Type B pancreatic cell (in vitro differentiated cells): ENCODE results near the gene GTF2IRD1. TPM values are rescaled to one million over a fixed set of nuclear protein-coding genes. Genes with fewer than 3 reads are reported as not detected.
"Not testable (repeated sequence)": the region's sequence is repeated elsewhere in the genome, so short reads cannot be mapped to it uniquely, and the experiment has no call there.

Source experiments
- DNase-seq: peaks from one replicate; pipeline ENCODE4 v3.0.0; 2021; ENCODE audit warnings: mixed read lengths; ENCODE audit not compliant: unreplicated experiment; ENCODE audit errors: extremely low spot score
- H3K27ac Mint-ChIP-seq: 2 replicates; pipeline ENCODE4 v1.8.0; 2021; ENCODE audit warnings: mild to moderate bottlenecking, mixed read lengths
- H3K27me3 Mint-ChIP-seq: 2 replicates; pipeline ENCODE4 v1.8.0; 2021; ENCODE audit warnings: mixed read lengths
- H3K36me3 Mint-ChIP-seq: 2 replicates; pipeline ENCODE4 v1.8.0; 2021; ENCODE audit warnings: mixed read lengths
- H3K4me1 Mint-ChIP-seq: one replicate; pipeline ENCODE4 v1.8.0; 2021; ENCODE audit warnings: mixed read lengths; ENCODE audit not compliant: unreplicated experiment
- H3K4me3 Mint-ChIP-seq: 2 replicates; pipeline ENCODE4 v1.8.0; 2021; ENCODE audit warnings: mild to moderate bottlenecking, mixed read lengths
- H3K9me3 Mint-ChIP-seq: 2 replicates; pipeline ENCODE4 v1.8.0; 2021; ENCODE audit warnings: mixed read lengths
- CTCF ChIP-seq: fragments of 200-600 bp; sonication (generic); conservative IDR thresholded peaks from 2 replicates; pipeline ENCODE4 v1.5.0; 2021; ENCODE audit warnings: antibody characterized with exemption, mild to moderate bottlenecking
- total RNA-seq: library from RNA; stranded (reverse); gene quantifications from 2 replicates; pipeline ENCODE4 v1.2.1, GENCODE V29; 2021; ENCODE audit warnings: low replicate concordance

The GTF2IRD1 gene
- total RNA-seq, 1 donor from 2014 or later: 47.9 TPM

- Mint-ChIP-seq H3K9me3 (no peaks in the 10 kb centered on the region), H3K4me3 (no peak overlapping the region), H3K27ac (no peak overlapping the region), H3K4me1 (no peaks in the 10 kb centered on the region), H3K36me3 (no peaks in the 10 kb centered on the region), H3K27me3 (no peaks in the 10 kb centered on the region)
- no peak for TF ChIP-seq CTCF
- DNase-seq: no peak
Measured at GRCh38 chr7:74407958-74408357, 45.7 kb upstream of the GTF2IRD1 start.

GRCh38 chr7:74409571-74409970, 44.1 kb upstream of the GTF2IRD1 start:
- H3K27ac Mint-ChIP-seq: no peak overlapping the region
- H3K4me1 Mint-ChIP-seq: no peaks in the 10 kb centered on the region
- no peaks in the 10 kb centered on the region for H3K9me3 Mint-ChIP-seq
- no peak for TF ChIP-seq CTCF
- no peaks in the 10 kb centered on the region for H3K36me3 Mint-ChIP-seq
- H3K27me3 Mint-ChIP-seq: no peaks in the 10 kb centered on the region
- DNase-seq: no peak
- no peak overlapping the region for H3K4me3 Mint-ChIP-seq

- no peaks in the 10 kb centered on the region for H3K9me3 Mint-ChIP-seq
- H3K4me3 Mint-ChIP-seq: no peak overlapping the region
- TF ChIP-seq CTCF: no peak
- no peaks in the 10 kb centered on the region for H3K27me3 Mint-ChIP-seq
- H3K27ac Mint-ChIP-seq: no peak overlapping the region
- no peaks in the 10 kb centered on the region for H3K4me1 Mint-ChIP-seq
- DNase-seq: no peak
- H3K36me3 Mint-ChIP-seq: no peaks in the 10 kb centered on the region
Measured at GRCh38 chr7:74410772-74411171, 42.9 kb upstream of the GTF2IRD1 start.

GRCh38 chr7:74411571-74411970, 42.1 kb upstream of the GTF2IRD1 start:
- not testable (repeated sequence) for H3K27me3 Mint-ChIP-seq, H3K36me3 Mint-ChIP-seq, H3K4me3 Mint-ChIP-seq, DNase-seq, H3K9me3 Mint-ChIP-seq, H3K4me1 Mint-ChIP-seq, H3K27ac Mint-ChIP-seq

- no peaks in the 10 kb centered on the region for H3K27me3 Mint-ChIP-seq
- no peak for TF ChIP-seq CTCF
- H3K36me3 Mint-ChIP-seq: no peaks in the 10 kb centered on the region
- no peak overlapping the region for H3K27ac Mint-ChIP-seq
- DNase-seq: no peak
- H3K4me3 Mint-ChIP-seq: no peak overlapping the region
- H3K4me1 Mint-ChIP-seq: no peaks in the 10 kb centered on the region
- no peaks in the 10 kb centered on the region for H3K9me3 Mint-ChIP-seq
Measured at GRCh38 chr7:74412056-74412455, 41.6 kb upstream of the GTF2IRD1 start.

GRCh38 chr7:74412603-74413002, 41.1 kb upstream of the GTF2IRD1 start:
- peaks cover 4% of the 10 kb centered on the region for H3K4me1 Mint-ChIP-seq
- H3K4me3 Mint-ChIP-seq: no peak overlapping the region
- DNase-seq: no peak
- no peak for TF ChIP-seq CTCF
- no peaks in the 10 kb centered on the region for H3K9me3 Mint-ChIP-seq
- H3K36me3 Mint-ChIP-seq: no peaks in the 10 kb centered on the region
- H3K27me3 Mint-ChIP-seq: no peaks in the 10 kb centered on the region
- no peak overlapping the region for H3K27ac Mint-ChIP-seq

GRCh38 chr7:74414595-74415333, 38.9 kb upstream of the GTF2IRD1 start:
- not testable (repeated sequence) for H3K36me3 Mint-ChIP-seq, H3K9me3 Mint-ChIP-seq, H3K4me1 Mint-ChIP-seq, H3K27ac Mint-ChIP-seq, H3K4me3 Mint-ChIP-seq, H3K27me3 Mint-ChIP-seq, DNase-seq
